Measurements from ENCODE around the gene MAMDC2.

DNA sequence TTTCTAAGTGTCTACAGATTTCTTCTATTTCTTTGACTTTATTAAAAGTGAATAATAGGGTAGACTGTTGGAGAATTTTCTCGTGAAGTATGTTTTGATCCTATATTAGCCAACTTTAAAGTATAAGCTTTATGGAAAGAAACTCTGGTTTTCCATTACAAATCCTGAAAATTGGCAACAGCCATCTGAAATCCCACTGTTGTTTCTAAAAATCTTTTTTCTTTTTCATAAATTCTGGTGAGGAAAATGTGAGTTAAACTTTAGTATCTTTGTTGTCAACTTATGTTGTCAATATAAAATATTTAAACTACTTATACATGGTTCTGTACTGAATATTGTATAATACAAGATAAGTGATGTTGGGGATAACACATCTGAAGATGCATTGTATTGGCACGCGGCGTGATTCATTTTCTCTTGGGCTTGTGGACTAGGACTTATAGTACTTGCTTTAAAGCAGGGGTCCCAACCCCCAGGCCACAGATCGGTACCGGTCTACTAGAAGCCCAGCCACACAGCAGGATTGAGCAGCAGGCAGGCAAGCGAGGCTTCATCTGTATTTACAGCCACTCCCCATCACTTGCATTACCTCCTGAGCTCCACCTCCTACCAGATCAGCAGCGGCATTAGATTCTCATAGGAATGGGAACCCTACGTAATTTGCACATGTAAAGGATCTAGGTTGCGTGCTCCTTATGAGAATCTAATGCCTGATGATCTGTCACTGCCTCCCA is 12.7 kb downstream of the MAMDC2 start:
- TF ChIP-seq, protein P1, sequence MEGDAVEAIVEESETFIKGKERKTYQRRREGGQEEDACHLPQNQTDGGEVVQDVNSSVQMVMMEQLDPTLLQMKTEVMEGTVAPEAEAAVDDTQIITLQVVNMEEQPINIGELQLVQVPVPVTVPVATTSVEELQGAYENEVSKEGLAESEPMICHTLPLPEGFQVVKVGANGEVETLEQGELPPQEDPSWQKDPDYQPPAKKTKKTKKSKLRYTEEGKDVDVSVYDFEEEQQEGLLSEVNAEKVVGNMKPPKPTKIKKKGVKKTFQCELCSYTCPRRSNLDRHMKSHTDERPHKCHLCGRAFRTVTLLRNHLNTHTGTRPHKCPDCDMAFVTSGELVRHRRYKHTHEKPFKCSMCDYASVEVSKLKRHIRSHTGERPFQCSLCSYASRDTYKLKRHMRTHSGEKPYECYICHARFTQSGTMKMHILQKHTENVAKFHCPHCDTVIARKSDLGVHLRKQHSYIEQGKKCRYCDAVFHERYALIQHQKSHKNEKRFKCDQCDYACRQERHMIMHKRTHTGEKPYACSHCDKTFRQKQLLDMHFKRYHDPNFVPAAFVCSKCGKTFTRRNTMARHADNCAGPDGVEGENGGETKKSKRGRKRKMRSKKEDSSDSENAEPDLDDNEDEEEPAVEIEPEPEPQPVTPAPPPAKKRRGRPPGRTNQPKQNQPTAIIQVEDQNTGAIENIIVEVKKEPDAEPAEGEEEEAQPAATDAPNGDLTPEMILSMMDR (IDR thresholded peaks at IDR 0.05): no peak
- TF ChIP-seq POLR2A (IDR thresholded peaks at IDR 0.05): no peak

All from adrenal gland (tissue), 5 donors.